Esophagus squamous epithelium (tissue), 5 donors: ENCODE data around the gene SPEN. TPM values are rescaled to one million over a fixed set of nuclear protein-coding genes. Genes with fewer than 3 reads are reported as not detected.

ENCODE experiments used
- DNase-seq: peaks from one replicate; lab custom pipeline; 2025; lab: John Stamatoyannopoulos, UW
- H3K27ac ChIP-seq, 4 donors: fragments of 200-600 bp; sonication (generic); one replicate each; pipeline ENCODE4 v1.5.1; 2016 to 2019; ENCODE audit warnings: mild to moderate bottlenecking in 1 of 4
- H3K27me3 ChIP-seq, 4 donors: fragments of 200-600 bp; sonication (generic); 1 replicate in 3 of 4; 2 replicates in 1 of 4; pipeline versions ENCODE4 v1.5.1 to v1.6.0; 2017 to 2021; ENCODE audit warnings: antibody characterized with exemption in 1 of 4
- H3K36me3 ChIP-seq, 3 donors: fragments of 200-600 bp; sonication (generic); one replicate each; pipeline ENCODE4 v1.5.1; 2016 to 2019
- H3K4me1 ChIP-seq, 3 donors: fragments of 200-600 bp; sonication (generic); one replicate each; pipeline ENCODE4 v1.5.1; 2017 to 2019
- H3K4me3 ChIP-seq, 4 donors: fragments of 200-600 bp; sonication (generic); 1 replicate in 3 of 4; 2 replicates in 1 of 4; pipeline ENCODE4 v1.5.1; 2016 to 2019; ENCODE audit warnings: mild to moderate bottlenecking in 2 of 4, moderate library complexity in 1 of 4
- H3K9me3 ChIP-seq, 3 donors: fragments of 200-600 bp; sonication (generic); one replicate each; pipeline ENCODE4 v1.5.1; 2016 to 2019
- POLR2A ChIP-seq, 4 donors: fragments of 450-650 bp; IDR thresholded peaks; one replicate each; pipeline ENCODE4 v1.6.1; 2017; ENCODE audit warnings: antibody characterized with exemption in 4 of 4, mild to moderate bottlenecking in 4 of 4, moderate library complexity in 3 of 4
- WGBS, 2 donors: methylation state at CpG; one replicate each; pipeline ENCODE4 v1.1.5; 2018; 5-methylcytosine and 5-hydroxymethylcytosine counted together
- intact Hi-C: fragments of 100-400 bp; cut with DNase I; formaldehyde crosslinking; loops from one replicate; pipeline ENCODE4 v1.15.0; 2022
- total RNA-seq, 4 donors: library from RNA; depleted of rRNA; stranded (reverse); fragments of >200 nt; gene quantifications; one replicate each; pipeline ENCODE4 v1.1.0, GENCODE V29; 2016
- TF ChIP-seq, protein P1 (sequence below), 6 experiments: fragments of 450-650 bp in 4 of 6; fragments of 200-600 bp in 2 of 6; sonication (generic) in 2 of 6; IDR thresholded peaks; one replicate each; pipeline ENCODE4 v1.5.1; 2016 to 2019; ENCODE audit warnings: antibody characterized with exemption in 6 of 6, mild to moderate bottlenecking in 4 of 6, moderate library complexity in 4 of 6
- donor health status: DM: yes; HTN: yes; CAD: no.

Gene SPEN
- total RNA-seq, 4 donors from 2014 or later = 22.4 to 36.0 (median 30.5) TPM

GRCh38 chr1:15968172-15968571, 120.7 kb downstream of the SPEN start:
- no peak for TF ChIP-seq POLR2A (IDR thresholded peaks at IDR 0.05)
- TF ChIP-seq, protein P1, sequence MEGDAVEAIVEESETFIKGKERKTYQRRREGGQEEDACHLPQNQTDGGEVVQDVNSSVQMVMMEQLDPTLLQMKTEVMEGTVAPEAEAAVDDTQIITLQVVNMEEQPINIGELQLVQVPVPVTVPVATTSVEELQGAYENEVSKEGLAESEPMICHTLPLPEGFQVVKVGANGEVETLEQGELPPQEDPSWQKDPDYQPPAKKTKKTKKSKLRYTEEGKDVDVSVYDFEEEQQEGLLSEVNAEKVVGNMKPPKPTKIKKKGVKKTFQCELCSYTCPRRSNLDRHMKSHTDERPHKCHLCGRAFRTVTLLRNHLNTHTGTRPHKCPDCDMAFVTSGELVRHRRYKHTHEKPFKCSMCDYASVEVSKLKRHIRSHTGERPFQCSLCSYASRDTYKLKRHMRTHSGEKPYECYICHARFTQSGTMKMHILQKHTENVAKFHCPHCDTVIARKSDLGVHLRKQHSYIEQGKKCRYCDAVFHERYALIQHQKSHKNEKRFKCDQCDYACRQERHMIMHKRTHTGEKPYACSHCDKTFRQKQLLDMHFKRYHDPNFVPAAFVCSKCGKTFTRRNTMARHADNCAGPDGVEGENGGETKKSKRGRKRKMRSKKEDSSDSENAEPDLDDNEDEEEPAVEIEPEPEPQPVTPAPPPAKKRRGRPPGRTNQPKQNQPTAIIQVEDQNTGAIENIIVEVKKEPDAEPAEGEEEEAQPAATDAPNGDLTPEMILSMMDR (IDR thresholded peaks at IDR 0.05) = no peak
- Histone ChIP-seq H3K27me3 (no peaks in the 10 kb centered on the region), H3K4me1 (peaks cover 8 to 59% (median 21%) of the 10 kb centered on the region in 3 donors), H3K27ac (no peak overlapping the region), H3K4me3 (no peak overlapping the region), H3K36me3 (peaks cover 10 to 56% (median 10%) of the 10 kb centered on the region in 3 donors), H3K9me3 (no peaks in the 10 kb centered on the region)
- intact Hi-C loops = no loop called here
- 83 to 87% methylated on average over 5 of the region's 5 CpGs for WGBS, 2 donors
- no peak for DNase-seq

- Histone ChIP-seq H3K27me3 (no peaks in the 10 kb centered on the region), H3K4me3 (no peak overlapping the region), H3K27ac (no peak overlapping the region), H3K4me1 (peaks cover 3 to 59% (median 18%) of the 10 kb centered on the region in 3 donors), H3K36me3 (peaks cover 10 to 56% (median 10%) of the 10 kb centered on the region in 3 donors), H3K9me3 (no peaks in the 10 kb centered on the region)
- TF ChIP-seq POLR2A (IDR thresholded peaks at IDR 0.05) = no peak
- TF ChIP-seq, protein P1 (IDR thresholded peaks at IDR 0.05) = no peak
- 92 to 96% methylated on average over 2 to 4 of the region's 13 CpGs for WGBS, 2 donors
- intact Hi-C loops = no loop called here
- DNase-seq = no peak
These were observed 121.9 kb downstream of the SPEN start for GRCh38 chr1:15969321-15969880.

- no peaks in the 10 kb centered on the region for H3K27me3 ChIP-seq
- H3K4me1 ChIP-seq = peaks cover 11 to 54% (median 21%) of the 10 kb centered on the region in 3 donors
- intact Hi-C loops = no loop called here
- no peaks in the 10 kb centered on the region for H3K9me3 ChIP-seq
- no peak overlapping the region for H3K4me3 ChIP-seq
- peaks cover 10 to 56% (median 10%) of the 10 kb centered on the region in 3 donors for H3K36me3 ChIP-seq
- no peak for TF ChIP-seq POLR2A (IDR thresholded peaks at IDR 0.05)
- TF ChIP-seq, protein P1 (IDR thresholded peaks at IDR 0.05) = no peak
- no peak overlapping the region for H3K27ac ChIP-seq
- no peak for DNase-seq
These were observed 123.4 kb downstream of the SPEN start for GRCh38 chr1:15970911-15971310.

DNA sequence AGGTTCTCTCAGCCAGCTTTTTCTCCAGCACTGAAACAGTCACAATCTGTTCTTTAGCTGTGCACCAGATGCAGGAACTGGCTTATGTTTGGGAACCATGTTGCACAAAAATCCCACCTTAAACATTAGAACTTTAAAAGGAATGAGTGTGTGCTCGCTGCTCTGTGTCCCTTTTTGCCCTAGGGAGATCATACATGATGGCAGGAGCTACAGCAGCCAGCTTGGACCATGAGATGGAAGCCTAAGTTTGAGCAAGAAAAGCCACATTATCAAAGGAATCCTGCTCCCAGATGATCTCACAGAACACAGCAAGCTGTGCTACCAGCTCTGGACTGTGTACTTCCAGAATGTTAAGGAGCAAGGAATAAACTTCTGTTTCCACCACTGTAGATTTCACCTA, 124.9 kb downstream of the SPEN start:
- no peak for DNase-seq
- intact Hi-C loops = no loop called here
- H3K27ac ChIP-seq = no peak overlapping the region
- peaks cover 14 to 46% (median 14%) of the 10 kb centered on the region in 3 donors for H3K4me1 ChIP-seq
- peaks cover 10 to 51% (median 10%) of the 10 kb centered on the region in 3 donors for H3K36me3 ChIP-seq
- H3K9me3 ChIP-seq = no peaks in the 10 kb centered on the region
- WGBS, 2 donors = 86% methylated on average over 1 of the region's 1 CpG; no CpG with 5 or more reads in 1 of the 2 donors
- no peaks in the 10 kb centered on the region for H3K27me3 ChIP-seq
- TF ChIP-seq, protein P1 (IDR thresholded peaks at IDR 0.05) = no peak
- no peak for TF ChIP-seq POLR2A (IDR thresholded peaks at IDR 0.05)
- no peak overlapping the region for H3K4me3 ChIP-seq

DNA sequence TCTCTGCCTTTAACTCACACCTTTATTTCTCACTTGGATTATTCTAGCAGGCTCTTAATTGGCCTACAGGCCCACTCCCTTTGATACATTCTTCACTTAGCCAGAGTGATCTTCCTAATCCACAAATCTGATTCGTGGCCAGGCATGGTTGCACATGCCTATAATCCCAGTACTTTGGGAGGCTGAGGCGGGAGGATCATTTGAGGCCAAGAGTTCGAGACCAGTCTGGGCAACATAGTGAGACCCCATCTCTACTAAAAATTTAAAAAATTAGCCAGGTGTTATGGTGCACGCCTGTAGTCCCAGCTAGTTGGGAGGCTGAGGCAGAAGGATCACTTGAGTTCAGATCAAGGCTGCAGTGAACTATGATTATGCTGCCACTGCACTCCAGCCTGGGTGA, 126.3 kb downstream of the SPEN start:
- intact Hi-C loops = no loop called here
- no peaks in the 10 kb centered on the region for H3K27me3 ChIP-seq
- 81 to 82% methylated on average over 3 to 4 of the region's 4 CpGs for WGBS, 2 donors
- no peak overlapping the region for H3K4me3 ChIP-seq
- TF ChIP-seq, protein P1 (IDR thresholded peaks at IDR 0.05) = no peak
- H3K27ac ChIP-seq = no peak overlapping the region
- no peak for DNase-seq
- H3K36me3 ChIP-seq = peaks cover 10 to 40% (median 10%) of the 10 kb centered on the region in 3 donors
- no peaks in the 10 kb centered on the region for H3K9me3 ChIP-seq
- H3K4me1 ChIP-seq = peaks cover 14 to 38% (median 14%) of the 10 kb centered on the region in 3 donors
